Lower leg skin (tissue), 3 donors: ENCODE results near the gene PSME4.

ENCODE experiments used
- CTCF ChIP-seq, 3 donors: fragments of 450-650 bp; IDR thresholded peaks; one replicate each; pipeline ENCODE4 v1.5.1; 2016; ENCODE audit warnings: antibody characterized with exemption in 3 of 3, mild to moderate bottlenecking in 3 of 3, moderate library complexity in 2 of 3
- POLR2A ChIP-seq, 2 donors: fragments of 450-650 bp; IDR thresholded peaks; one replicate each; pipeline ENCODE4 v1.6.1; 2016 to 2017; ENCODE audit warnings: antibody characterized with exemption in 2 of 2, mild to moderate bottlenecking in 1 of 2, moderate library complexity in 1 of 2

- TF ChIP-seq POLR2A (IDR thresholded peaks at IDR 0.05) (no peak), CTCF (IDR thresholded peaks at IDR 0.05) (no peak)
These were observed 142.5 kb downstream of the PSME4 start for GRCh38 chr2:53828331-53828730.
